Measurements from ENCODE around the gene PRELP. TPM values are rescaled to one million over a fixed set of nuclear protein-coding genes. Genes with fewer than 3 reads are reported as not detected.
"Not testable (repeated sequence)": the region's sequence is repeated elsewhere in the genome, so short reads cannot be mapped to it uniquely, and the experiment has no call there.

The PRELP gene
- total RNA-seq, 2 experiments from 2014 or later: not detected

DNA sequence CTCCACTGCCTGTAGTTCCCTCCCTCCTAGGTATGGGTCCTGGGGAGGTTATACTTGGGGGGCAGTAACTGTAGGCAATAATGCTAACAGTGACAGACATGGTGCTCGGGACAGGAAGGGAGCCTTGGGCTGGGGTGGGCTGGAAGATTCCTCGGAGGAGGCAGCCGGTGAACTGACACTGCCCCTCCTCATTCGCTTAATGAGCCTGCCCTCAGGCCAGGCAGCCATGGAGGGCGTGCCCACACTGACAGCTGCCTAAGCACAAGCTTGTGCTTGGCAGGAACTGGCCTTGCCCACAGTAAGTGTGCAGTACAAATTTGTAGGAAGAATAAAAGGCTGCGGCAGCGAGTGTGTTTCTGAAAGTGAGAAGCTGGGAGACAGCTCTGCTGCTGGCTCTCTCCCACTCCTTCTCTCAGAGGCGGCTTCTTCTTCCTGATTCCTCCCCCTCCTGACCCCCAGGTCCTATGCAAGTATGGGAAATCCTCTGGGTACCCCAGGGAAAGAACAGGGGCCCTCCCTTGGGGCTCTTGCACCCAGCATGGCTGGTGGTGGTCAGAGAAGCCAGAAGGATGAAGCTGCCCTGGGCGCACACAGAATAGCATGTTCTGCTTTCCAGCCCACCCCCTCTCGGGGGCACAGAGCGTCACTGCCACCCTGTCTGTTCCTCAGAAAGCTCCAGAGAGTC, 42.0 kb downstream of the PRELP start:
- ChIA-PET CTCF (no interaction called here), POLR2A (no interaction called here)

DNA sequence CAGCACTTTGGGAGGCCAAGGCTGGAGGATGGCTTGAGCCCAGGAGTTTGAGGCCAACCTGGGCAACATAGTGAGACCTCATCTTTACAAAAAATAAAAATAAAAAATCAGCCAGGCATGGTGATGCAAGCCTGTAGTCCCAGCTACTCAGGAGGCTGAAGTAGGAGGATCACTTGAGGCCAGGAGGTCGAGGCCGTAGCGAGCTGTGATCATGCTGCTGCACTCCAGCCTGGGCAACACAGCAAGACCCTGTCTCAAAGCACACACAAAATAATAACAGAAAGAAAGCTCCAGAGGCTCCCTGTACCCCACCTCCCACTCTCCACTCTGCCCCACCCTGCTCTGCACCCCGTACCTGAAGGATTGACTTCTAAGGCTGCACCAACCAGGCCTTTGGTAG, 42.5 kb downstream of the PRELP start:
- POLR2A ChIA-PET: not testable (repeated sequence)
- CTCF ChIA-PET: interaction anchor here (1.4 kb wide), 1 partner anchor 184 kb away, joined by 4 read pairs; no protein-coding TSS in a partner anchor

DNA sequence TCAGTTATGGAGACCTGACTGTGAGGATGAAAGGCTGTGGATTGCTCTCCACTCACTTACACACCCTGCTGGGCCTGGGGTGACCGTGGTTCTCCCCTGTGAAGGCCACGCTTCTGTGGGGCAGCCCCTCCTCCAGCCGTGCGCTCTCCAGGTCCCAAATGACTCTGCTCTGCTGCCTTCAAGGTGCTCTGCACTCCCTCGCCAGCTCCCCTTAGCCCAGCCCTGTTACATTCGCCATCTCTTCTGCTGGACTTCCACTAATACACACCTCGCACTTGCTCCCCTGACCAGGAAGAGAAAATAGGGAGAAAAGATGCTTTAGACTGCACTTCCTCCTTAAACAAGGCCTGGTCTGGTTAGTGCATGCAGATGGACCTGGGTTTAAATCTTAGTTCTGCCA, 42.9 kb downstream of the PRELP start:
- ChIA-PET POLR2A (no interaction called here), CTCF (interaction anchor here (1.4 kb wide), 1 partner anchor 184 kb away, joined by 4 read pairs; no protein-coding TSS in a partner anchor)

DNA sequence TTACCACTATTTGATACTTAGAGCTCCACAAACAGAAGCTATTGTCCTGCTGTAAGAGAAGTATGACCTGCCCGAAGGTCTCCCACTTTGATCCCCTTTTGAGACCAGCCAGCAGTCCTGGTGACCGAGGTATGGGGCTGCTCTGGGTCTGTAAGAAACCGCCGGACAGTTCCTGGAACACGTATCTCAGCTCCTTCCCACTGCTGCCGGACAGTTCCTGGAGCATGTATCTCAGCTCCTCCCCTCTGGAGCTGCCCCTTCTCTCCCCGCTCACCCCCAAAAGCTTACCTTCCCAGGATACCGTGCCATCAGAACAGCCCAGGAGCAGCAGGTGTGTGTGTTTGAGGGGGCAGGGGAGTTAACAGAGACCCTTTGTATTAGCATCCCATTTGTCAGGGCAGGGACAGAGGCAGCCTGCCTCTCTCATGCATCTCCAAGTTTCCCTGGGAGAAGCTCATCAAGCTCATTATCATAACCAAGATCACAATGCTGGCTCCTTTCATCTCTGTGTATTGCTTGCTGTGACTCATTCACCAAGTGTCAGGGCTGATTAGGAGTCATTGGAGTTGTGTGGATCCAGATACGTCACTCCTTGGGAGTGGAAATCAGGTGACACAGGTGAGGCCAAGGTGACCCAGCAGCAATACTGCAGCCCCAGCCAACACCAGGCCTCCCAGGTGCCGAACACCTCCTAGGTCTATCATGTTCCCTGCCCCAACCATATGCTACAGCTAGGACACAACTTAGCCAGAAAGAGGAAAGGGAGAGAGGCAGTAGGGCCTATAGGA, 43.6 kb downstream of the PRELP start:
- ChIA-PET CTCF (interaction anchor here (1.4 kb wide), 1 partner anchor 183 kb away, joined by 4 read pairs; no protein-coding TSS in a partner anchor), POLR2A (no interaction called here)

DNA sequence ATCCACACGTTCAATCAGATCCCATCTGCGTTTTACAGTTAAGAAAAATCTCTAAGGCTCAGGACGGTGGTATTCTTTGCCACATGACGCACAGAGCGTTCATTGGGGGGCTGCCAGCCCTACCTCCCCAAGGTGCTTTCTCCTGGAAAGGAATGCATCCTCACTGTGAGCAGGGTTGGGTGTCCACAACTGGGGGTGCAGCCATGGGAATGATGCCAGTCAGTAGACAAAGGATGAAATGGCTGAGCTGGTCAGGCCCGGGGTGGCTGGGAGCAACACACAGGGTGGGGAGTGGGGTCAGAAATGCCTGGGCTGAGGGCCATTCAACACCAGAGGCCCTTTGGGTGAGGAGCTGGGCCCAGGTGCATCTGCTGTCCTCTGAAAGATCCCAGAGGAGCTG, 44.3 kb downstream of the PRELP start:
- ChIA-PET POLR2A (interaction anchor here (0.6 kb wide), 1 partner anchor 203 kb away, joined by 5 read pairs; no protein-coding TSS in a partner anchor), CTCF (no interaction called here)

DNA sequence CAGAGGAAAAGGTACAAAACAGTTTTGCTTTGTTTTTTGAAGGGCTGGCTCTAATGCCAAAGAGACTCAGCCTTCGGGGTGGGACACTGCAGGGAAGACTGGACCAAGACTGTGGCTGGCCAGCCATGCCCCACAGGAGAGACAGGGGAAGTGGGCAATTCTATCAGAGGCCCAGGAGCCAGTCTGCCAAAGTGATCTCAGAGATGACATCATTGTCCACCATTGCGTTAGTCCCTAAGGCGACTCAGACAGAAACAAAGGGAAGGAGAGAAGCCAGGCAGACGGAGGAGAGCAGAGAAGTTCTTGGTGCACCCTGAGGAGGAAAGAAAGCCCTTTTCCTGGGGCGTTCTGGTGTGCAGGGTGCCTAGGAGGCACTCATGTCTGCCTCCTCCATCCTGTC, 44.7 kb downstream of the PRELP start:
- ChIA-PET POLR2A (interaction anchor here (0.6 kb wide), 1 partner anchor 202 kb away, joined by 5 read pairs; no protein-coding TSS in a partner anchor), CTCF (no interaction called here)

DNA sequence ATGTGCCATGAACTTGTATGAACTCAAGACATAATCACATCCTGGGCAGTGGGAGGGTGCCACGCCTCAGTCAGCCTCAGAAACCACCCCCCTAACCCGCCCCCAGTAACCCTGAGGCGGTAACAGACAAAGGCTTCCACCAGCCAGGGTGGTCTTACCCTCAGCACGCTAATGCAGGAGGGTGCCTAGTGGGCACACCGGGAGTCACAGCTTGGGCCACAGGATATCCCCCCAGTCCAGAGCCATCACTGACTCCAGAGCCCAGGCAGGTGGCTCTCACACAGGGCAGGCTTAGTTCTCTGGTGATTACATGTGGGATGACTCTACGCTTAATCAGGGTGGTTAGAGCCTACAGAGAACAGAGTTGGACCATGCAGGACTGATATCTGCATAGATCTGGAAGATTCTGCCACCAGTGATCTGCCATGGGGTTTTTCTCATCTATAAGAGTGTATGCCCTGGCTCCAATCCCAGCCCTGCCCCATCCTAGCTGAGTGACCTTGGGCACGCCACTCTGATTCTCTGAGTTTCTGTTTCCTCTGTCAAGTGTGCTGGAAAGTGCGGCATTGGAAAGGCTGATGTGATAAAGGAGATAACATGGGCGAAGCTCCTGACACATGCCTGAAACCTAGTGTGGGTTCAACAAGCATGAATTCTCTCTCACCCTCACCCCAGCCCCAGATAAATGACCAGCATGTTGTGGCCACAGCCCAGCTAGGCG, 45.6 kb downstream of the PRELP start:
- ChIA-PET POLR2A (no interaction called here), CTCF (no interaction called here)

DNA sequence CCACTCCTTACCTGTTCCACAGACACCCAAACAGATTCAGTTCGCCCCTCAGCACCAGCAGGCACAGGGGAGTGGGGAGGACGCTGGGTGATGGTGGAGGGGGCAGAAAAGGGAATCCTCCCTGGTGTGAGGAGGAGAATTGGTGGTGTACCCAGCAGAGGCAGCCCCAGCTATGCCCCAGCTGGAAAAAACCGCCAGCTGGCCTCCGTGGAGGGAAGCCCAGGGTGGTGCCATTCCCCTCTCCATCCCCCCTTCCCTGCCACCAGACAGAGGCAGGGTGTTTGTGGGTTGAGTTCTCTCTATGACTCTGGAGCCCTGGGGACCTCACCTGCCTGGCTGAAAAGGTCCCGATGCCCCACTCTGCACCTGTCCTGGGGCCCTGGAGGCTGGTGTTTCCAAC, 46.2 kb downstream of the PRELP start:
- POLR2A ChIA-PET: no interaction called here
- CTCF ChIA-PET: no interaction called here

DNA sequence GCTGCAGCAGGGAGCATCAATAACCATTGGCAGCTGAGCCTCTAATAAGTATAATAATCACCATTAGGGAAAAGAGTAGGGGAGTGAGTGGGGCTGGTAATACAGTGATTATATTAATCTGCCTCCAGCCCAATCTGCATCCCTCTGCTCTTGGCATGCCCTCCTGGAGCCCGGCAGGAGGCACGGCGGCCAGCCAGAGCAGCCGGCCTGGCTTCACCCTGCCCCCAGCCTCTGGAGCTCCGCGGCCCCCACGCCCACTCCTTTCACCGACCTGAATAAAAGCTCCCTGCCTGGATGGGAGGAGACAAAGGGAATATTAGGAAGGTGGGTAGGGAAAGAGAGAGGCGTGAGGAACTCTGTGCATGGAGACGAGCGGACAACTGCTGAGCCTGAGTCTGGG, 46.6 kb downstream of the PRELP start:
- ChIA-PET CTCF (no interaction called here), POLR2A (no interaction called here)

DNA sequence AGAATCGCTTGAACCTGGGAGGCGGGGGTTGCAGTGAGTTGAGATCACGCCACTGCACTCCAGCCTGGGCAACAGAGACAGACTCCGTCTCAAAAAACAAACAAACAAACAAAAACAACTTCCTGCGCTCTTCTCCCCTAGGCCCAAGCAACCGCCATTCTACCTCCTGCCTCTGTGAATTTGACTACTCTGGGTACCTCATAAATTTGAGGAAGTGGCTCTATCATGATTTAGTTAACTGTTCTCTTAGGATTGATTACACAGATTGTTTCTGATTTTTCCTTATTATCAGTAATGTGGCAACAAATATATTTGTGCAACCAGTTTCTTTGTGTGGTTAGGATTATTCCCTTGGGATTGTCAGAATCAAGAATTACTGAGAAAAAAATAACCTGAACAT, 48.1 kb downstream of the PRELP start:
- ChIA-PET CTCF (no interaction called here), POLR2A (no interaction called here)

DNA sequence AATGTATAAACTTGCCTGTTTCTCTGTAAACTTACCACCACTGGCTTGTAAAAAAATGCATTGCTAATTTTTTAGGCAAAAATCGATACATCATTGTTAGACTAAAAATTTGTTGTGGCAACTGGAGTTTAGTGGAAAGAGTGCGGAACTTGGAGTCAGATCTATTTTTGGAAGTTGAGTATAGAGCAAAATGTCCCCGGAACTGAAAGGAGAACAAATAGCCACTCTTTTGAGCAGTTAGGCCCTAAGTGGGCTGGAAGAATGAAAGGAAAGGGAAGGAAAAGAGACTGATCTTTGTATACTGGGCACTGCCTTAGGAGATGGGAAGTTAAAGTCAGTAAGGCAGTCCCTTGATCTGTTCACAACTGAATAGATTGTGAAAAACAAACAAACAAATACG, 48.5 kb downstream of the PRELP start:
- ChIA-PET POLR2A (no interaction called here), CTCF (no interaction called here)

DNA sequence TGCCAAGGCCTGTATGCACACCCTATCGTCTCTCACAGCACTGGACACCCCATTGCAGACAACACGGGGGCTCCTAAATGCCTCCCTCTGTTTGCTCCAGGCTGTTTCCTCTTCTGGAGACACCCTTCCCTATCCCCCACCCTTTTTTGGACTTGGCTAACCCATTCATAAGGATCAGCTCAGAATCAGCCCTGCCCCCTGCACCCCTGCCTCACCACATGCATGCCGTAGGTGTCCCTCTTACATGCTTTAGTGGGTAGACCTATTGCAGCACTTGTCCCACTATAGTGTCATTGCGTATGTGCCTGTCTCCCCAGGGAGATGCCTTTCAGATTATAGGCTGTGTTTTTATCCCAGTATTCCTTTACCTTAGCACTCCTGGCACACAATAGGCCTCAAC, 49.2 kb downstream of the PRELP start:
- ChIA-PET CTCF (no interaction called here), POLR2A (no interaction called here)

DNA sequence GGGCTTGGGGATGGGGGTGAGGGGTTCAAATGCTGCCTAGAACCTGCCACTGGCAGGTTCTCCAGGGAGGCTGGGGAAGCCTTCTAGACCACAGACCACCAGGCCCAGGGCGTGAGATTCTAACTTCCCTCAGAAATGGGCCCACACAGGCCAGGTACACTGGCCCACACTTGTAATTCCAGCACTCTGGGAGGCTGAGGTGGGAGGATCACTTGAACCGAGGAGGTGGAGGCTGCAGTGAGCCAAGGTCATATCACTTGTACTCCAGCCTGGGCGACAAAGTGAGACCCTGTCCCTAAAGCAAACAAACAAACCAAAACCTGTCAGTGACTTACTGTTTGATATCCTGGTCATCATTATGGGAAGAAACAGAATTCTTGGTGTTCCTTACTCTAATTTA, 50.1 kb downstream of the PRELP start:
- ChIA-PET POLR2A (no interaction called here), CTCF (no interaction called here)

DNA sequence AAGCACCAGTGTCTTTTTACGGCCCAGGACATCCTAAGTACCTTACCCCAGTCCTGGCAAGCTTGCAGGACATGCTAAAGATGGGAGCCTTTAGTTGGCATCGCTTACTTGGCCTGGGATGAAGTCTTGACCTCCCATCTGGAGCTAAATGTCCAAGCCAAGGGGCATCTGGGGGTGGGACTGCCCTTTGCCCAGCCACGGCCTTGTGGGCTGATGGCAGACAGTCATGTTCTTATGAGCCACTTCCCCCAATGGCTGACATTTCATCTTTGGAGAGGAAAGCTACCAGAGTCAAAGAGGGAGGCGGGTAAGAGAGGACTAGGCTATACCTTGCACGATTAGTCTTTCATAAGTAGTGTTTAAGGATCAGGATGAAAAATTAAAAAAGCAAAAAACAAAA, 50.5 kb downstream of the PRELP start:
- ChIA-PET CTCF (no interaction called here), POLR2A (no interaction called here)

DNA sequence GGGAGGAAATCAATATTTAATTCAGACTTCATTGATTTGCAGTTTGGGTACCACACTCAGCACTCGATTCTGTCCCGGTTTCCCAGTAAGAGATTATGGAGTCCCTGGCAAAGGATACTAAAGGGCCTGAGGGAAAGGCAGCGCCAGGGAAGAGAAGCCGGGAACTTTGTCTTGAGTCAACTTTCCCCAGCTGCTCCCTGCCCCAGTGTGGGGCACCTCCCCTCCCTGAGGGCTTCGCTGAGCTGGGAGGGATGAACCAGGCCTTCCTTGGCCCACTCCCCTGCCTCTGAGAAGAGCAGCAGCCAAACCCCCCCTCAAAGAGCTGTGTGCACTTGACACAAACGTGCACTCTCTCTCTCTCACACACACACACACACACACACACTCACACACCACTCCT, 51.0 kb downstream of the PRELP start:
- POLR2A ChIA-PET: no interaction called here

DNA sequence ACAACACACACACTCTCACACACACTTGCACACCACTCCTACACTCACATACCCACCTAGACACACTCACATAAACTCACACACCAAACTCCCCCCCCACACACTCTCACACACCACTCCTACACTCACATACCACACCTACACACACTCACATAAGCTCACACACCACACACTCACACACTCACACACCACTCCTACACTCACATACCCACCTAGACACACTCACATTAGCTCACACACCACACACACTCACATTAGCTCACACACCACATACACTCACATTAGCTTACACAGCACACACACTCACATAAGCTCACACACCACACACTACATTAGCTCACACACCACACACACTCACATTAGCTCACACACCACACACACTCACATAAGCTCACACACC, 51.4 kb downstream of the PRELP start:
- CTCF ChIA-PET: no interaction called here
- POLR2A ChIA-PET: no interaction called here

More for the DNA sequence above, 51.0 kb downstream of the PRELP start:
- CTCF ChIA-PET: no interaction called here

DNA sequence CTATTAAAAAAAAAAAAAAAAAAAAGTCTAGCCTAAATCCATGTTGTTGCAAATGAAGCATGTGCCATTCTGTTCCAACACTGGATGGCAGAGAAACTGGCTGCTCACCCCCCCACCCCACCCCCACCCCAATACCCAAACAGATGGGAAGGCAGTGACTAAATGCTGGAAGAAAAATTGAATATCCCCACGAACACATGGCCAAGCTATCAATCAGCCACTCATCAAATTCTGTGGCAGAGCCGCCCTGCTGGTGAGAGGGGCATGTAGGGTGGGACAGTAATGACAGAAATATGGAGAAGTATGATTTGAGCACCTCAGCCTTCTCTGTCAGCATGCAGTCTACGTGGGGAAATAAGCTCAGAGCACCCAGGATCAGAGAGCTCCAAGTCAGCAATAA, 52.5 kb downstream of the PRELP start:
- CTCF ChIA-PET: interaction anchor here (0.6 to 0.7 kb wide), 2 partner anchors 55 to 132 kb away, joined by 3 read pairs; no protein-coding TSS in a partner anchor
- POLR2A ChIA-PET: interaction anchor here (0.6 kb wide), 1 partner anchor 89 kb away, joined by 4 read pairs; no protein-coding TSS in a partner anchor

DNA sequence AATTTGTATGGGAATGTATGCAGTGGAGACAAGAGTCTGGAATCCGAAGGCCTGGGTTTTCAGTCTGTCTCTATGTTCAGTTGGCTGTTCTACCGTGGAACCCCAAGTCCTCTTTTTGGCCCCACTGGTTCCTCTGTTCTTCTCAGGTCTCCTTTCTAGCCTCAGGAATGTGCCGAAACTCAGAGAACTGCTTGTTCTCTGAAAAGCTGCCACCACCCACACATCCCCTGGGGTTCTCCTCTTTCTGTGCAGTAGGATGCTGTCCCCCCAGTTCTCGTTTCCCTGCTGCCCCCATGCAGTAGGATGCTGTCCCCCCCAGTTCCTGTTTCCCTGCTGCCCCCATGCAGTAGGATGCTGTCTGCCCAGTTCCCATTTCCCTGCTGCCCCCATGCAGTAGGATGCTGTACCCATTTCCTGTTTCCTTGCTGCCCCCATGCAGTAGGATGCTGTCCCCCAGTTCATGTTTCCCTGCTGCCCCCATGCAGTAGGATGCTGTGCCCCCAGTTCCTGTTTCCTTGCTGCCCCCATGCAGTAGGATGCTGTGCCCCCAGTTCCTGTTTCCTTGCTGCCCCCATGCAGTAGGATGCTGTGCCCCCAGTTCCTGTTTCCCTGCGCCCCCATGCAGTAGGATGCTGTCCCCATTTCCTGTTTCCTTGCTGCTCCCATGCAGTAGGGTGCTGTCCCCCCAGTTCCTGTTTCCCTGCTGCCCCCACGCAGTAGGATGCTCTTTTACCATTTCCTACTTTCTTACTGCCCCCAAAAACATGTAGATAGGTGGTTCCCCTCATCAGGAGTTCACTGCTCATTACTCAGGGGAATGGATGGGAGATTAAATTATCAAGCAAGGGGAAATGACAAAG, 53.6 kb downstream of the PRELP start:
- POLR2A ChIA-PET: no interaction called here
- CTCF ChIA-PET: no interaction called here

DNA sequence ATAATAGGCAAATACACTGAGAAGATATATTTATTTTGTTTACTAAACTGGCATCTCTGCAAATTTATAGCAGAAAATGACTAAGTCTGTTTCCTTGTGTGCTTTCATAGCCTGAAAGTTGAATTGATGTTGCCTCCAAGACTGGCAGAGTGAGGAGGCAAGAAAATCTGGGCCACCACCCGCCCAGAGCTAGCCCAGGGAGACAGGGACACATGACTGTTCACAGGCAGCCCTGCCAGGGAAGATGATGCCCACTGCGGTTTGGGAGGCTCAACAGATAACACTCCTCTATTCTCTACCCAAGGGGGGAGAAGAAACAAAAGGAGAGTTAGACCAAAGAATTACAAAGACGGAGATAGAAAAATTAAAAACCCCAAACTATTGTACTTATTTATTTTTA, 55.5 kb downstream of the PRELP start:
- CTCF ChIA-PET: no interaction called here
- POLR2A ChIA-PET: no interaction called here

DNA sequence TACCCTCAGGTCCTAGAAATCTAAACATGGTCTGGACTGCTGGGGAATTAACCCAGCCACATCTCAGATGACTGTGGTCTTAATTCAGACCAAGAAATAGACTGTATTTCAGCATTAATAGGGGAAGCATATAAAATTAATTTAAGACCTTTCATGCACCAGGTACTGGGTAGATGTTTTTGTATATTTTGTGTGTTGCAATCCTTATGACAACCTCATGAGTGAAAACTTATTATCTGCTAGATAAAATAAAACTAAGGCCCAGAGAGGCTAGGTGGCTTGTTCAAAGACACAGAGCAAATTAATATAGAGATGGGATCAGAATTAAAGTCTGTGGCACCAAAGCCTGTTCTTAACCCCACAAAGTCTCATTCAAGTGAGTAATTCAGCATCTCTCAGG, 58.4 kb downstream of the PRELP start:
- ChIA-PET POLR2A (interaction anchor here (0.6 kb wide), 1 partner anchor 129 kb away, joined by 3 read pairs; no protein-coding TSS in a partner anchor), CTCF (no interaction called here)

Data from activated CD8-positive, alpha-beta memory T cell treated with anti-CD3 and anti-CD28 coated beads for 36 hours (primary cell).